IMR-90 (cell line): ENCODE data around the gene OTUD7B. TPM values are rescaled to one million over a fixed set of nuclear protein-coding genes. Genes with fewer than 3 reads are reported as not detected.

Experiments
- ATAC-seq: fragments of 200-7000 bp; cut with Tn5 transposase; 2 replicates; pipeline ENCODE4 v1.9.1; 2020; ENCODE audit warnings: low read depth, mild to moderate bottlenecking, moderate library complexity
- BruUV-seq: library from RNA; stranded (reverse); fragments of 400-500 nt; replicated peaks from 2 replicates; lab custom pipeline; 2021; lab: Mats Ljungman, UMichigan
- CTCF ChIA-PET: fragments of 300-600 bp; formaldehyde crosslinking; extraction: SDS; loops from one replicate; lab custom pipeline; 2021; ENCODE audit warnings: antibody characterized with exemption; lab: Yijun Ruan, JAX
- POLR2A ChIA-PET: fragments of 300-600 bp; sonication (Branson Sonifier 250); formaldehyde crosslinking; loops from one replicate; lab custom pipeline; 2022; ENCODE audit warnings: antibody characterized with exemption; ENCODE audit not compliant: unreplicated experiment; lab: Charles Lee
- DNase-seq: peaks from one replicate; pipeline ENCODE4 v3.0.0; 2013
- H2AFZ ChIP-seq: replicated peaks from 2 replicates; pipeline ENCODE3; 2013; ENCODE audit warnings: low read length, mild to moderate bottlenecking; ENCODE audit not compliant: poor library complexity
- H2AK5ac ChIP-seq: 2 replicates; pipeline ENCODE4 v1.6.1; 2013; ENCODE audit warnings: low read depth, low read length, inconsistent platforms
- H2AK9ac ChIP-seq: replicated peaks from 2 replicates; pipeline ENCODE3; 2013; ENCODE audit warnings: mild to moderate bottlenecking, low read depth, low read length, moderate library complexity; ENCODE audit not compliant: poor library complexity
- H2BK120ac ChIP-seq: 2 replicates; pipeline ENCODE4 v1.6.1; 2013; ENCODE audit warnings: low read depth, low read length, inconsistent platforms
- H2BK15ac ChIP-seq: 3 replicates; pipeline ENCODE4 v1.6.1; 2013; ENCODE audit warnings: low read depth, low read length, inconsistent platforms
- H2BK20ac ChIP-seq: 2 replicates; pipeline ENCODE4 v1.6.1; 2013; ENCODE audit warnings: low read depth, mild to moderate bottlenecking, inconsistent platforms, low read length, moderate library complexity
- H2BK5ac ChIP-seq: 2 replicates; pipeline ENCODE4 v1.6.1; 2013; ENCODE audit warnings: mild to moderate bottlenecking, low read depth, low read length, inconsistent platforms; ENCODE audit not compliant: poor library complexity, severe bottlenecking
- H3K14ac ChIP-seq: replicated peaks from 2 replicates; pipeline ENCODE4 v1.6.1; 2013; ENCODE audit warnings: low read depth, low read length, inconsistent platforms
- H3K18ac ChIP-seq: 2 replicates; pipeline ENCODE4 v1.6.1; 2013; ENCODE audit warnings: low read depth, low read length, control low read depth
- H3K23ac ChIP-seq: 2 replicates; pipeline ENCODE4 v1.6.1; 2013; ENCODE audit warnings: low read depth, low read length, inconsistent platforms
- H3K27ac ChIP-seq: 2 replicates; pipeline ENCODE4 v1.5.1; 2013; ENCODE audit warnings: mild to moderate bottlenecking, control low read depth, low read length; ENCODE audit not compliant: insufficient read depth
- H3K27me3 ChIP-seq: 2 replicates; pipeline ENCODE4 v1.6.1; 2013; ENCODE audit warnings: low read length; ENCODE audit not compliant: control insufficient read depth, insufficient read depth
- H3K36me3 ChIP-seq: 2 replicates; pipeline ENCODE4 v1.6.1; 2013; ENCODE audit warnings: low read length, mixed read lengths; ENCODE audit not compliant: control insufficient read depth, insufficient read depth
- H3K4ac ChIP-seq: 2 replicates; pipeline ENCODE4 v1.6.1; 2013; ENCODE audit warnings: low read depth, low read length, inconsistent platforms
- H3K4me1 ChIP-seq: 2 replicates; pipeline ENCODE4 v1.6.1; 2013; ENCODE audit warnings: low read length, mixed read lengths; ENCODE audit not compliant: control insufficient read depth, insufficient read depth
- H3K4me2 ChIP-seq: 2 replicates; pipeline ENCODE4 v1.6.1; 2013; ENCODE audit warnings: low read depth, mild to moderate bottlenecking, control low read depth, low read length, moderate library complexity
- H3K4me3 ChIP-seq: 2 replicates; pipeline ENCODE4 v1.5.1; 2013; ENCODE audit warnings: low read depth, mild to moderate bottlenecking, control low read depth, low read length, moderate library complexity; ENCODE audit not compliant: insufficient read depth
- H3K56ac ChIP-seq: 2 replicates; pipeline ENCODE4 v1.6.1; 2013; ENCODE audit warnings: low read length, inconsistent platforms; ENCODE audit not compliant: insufficient read depth; ENCODE audit errors: extremely low read depth
- H3K79me1 ChIP-seq, 2 experiments: 2 replicates each; pipeline ENCODE4 v1.6.1; 2013; ENCODE audit warnings: low read length in 2 of 2, inconsistent platforms in 1 of 2, low read depth in 1 of 2
- H3K9ac ChIP-seq: 2 replicates; pipeline ENCODE4 v1.6.1; 2013; ENCODE audit warnings: low read depth, low read length, control low read depth
- H3K9me1 ChIP-seq: 2 replicates; pipeline ENCODE4 v1.6.1; 2013; ENCODE audit warnings: low read length, inconsistent platforms; ENCODE audit not compliant: insufficient read depth
- H3K9me3 ChIP-seq: 2 replicates; pipeline ENCODE4 v1.6.1; 2013; ENCODE audit warnings: low read length; ENCODE audit not compliant: control insufficient read depth, insufficient read depth
- H4K20me1 ChIP-seq: 2 replicates; pipeline ENCODE4 v1.6.1; 2013; ENCODE audit warnings: low read length, inconsistent platforms; ENCODE audit not compliant: insufficient read depth
- H4K5ac ChIP-seq: 2 replicates; pipeline ENCODE4 v1.6.1; 2013; ENCODE audit warnings: mild to moderate bottlenecking, low read depth, low read length, control low read depth
- H4K8ac ChIP-seq, 2 experiments: 2 replicates each; pipeline ENCODE4 v1.6.1; 2013; ENCODE audit warnings: low read depth in 2 of 2, low read length in 2 of 2, control low read depth in 1 of 2, inconsistent platforms in 1 of 2
- H4K91ac ChIP-seq: 2 replicates; pipeline ENCODE4 v1.6.1; 2013; ENCODE audit warnings: low read depth, low read length, inconsistent platforms; ENCODE audit not compliant: insufficient read depth
- BHLHE40 ChIP-seq: fragments of 150-350 bp; IDR thresholded peaks from 2 replicates; pipeline ENCODE4 v1.6.1; 2016; ENCODE audit warnings: mild to moderate bottlenecking, low read depth, low read length
- CEBPB ChIP-seq: IDR thresholded peaks from 2 replicates; pipeline ENCODE4 v1.6.1; 2012; ENCODE audit warnings: low read depth, low read length, improper control_type of control experiment
- CHD1 ChIP-seq: IDR thresholded peaks from 2 replicates; pipeline ENCODE4 v1.6.1; 2012; ENCODE audit warnings: low read depth, low read length, improper control_type of control experiment
- CTCF ChIP-seq: conservative IDR thresholded peaks from 2 replicates; pipeline ENCODE4 v1.5.1; 2012; ENCODE audit warnings: mild to moderate bottlenecking, low read depth, low read length, improper control_type of control experiment
- ELK1 ChIP-seq: fragments of 150-350 bp; IDR thresholded peaks from 2 replicates; pipeline ENCODE4 v1.6.1; 2016; ENCODE audit warnings: low read depth, mild to moderate bottlenecking, low read length, moderate library complexity, borderline replicate concordance
- FOS ChIP-seq: fragments of 150-350 bp; IDR thresholded peaks from 2 replicates; pipeline ENCODE4 v1.6.1; 2016; ENCODE audit warnings: low read depth, low read length
- MAFK ChIP-seq: IDR thresholded peaks from 2 replicates; pipeline ENCODE4 v1.6.1; 2012; ENCODE audit warnings: low read depth, low read length, improper control_type of control experiment
- MAZ ChIP-seq: IDR thresholded peaks from 2 replicates; pipeline ENCODE4 v1.6.1; 2012; ENCODE audit warnings: low read depth, mild to moderate bottlenecking, low read length, improper control_type of control experiment, moderate library complexity, borderline replicate concordance
- MXI1 ChIP-seq: IDR thresholded peaks from 2 replicates; pipeline ENCODE4 v1.6.1; 2012; ENCODE audit warnings: low read depth, mild to moderate bottlenecking, low read length, moderate library complexity, borderline replicate concordance
- NFE2L2 ChIP-seq: fragments of 150-350 bp; IDR thresholded peaks from 2 replicates; pipeline ENCODE4 v1.6.1; 2016; ENCODE audit warnings: low read depth, mild to moderate bottlenecking, low read length
- POLR2A ChIP-seq: IDR thresholded peaks from 2 replicates; pipeline ENCODE4 v1.6.1; 2012; ENCODE audit warnings: mild to moderate bottlenecking, low read depth, low read length
- RAD21 ChIP-seq: IDR thresholded peaks from 2 replicates; pipeline ENCODE4 v1.6.1; 2012; ENCODE audit warnings: low read length, improper control_type of control experiment
- RCOR1 ChIP-seq: IDR thresholded peaks from 2 replicates; pipeline ENCODE4 v1.6.1; 2012; ENCODE audit warnings: mild to moderate bottlenecking, low read length, improper control_type of control experiment; ENCODE audit not compliant: insufficient replicate concordance
- RFX5 ChIP-seq: IDR thresholded peaks from 2 replicates; pipeline ENCODE4 v1.8.0; 2012; ENCODE audit warnings: low read depth, mild to moderate bottlenecking, low read length, moderate library complexity
- SMC3 ChIP-seq: fragments of 150-350 bp; IDR thresholded peaks from 2 replicates; pipeline ENCODE4 v1.6.1; 2016; ENCODE audit warnings: low read depth, mild to moderate bottlenecking, antibody characterized with exemption, low read length, moderate library complexity
- USF2 ChIP-seq: fragments of 150-350 bp; IDR thresholded peaks from 2 replicates; pipeline ENCODE4 v1.6.1; 2017; ENCODE audit warnings: mild to moderate bottlenecking, antibody characterized with exemption, low read length, low read depth
- WGBS, 2 experiments: methylation state at CpG; one replicate each; pipeline versions ENCODE4 v1.1.5 to v1.1.7; 2013; ENCODE audit warnings: missing lambda C conversion rate in 2 of 2; ENCODE audit not compliant: insufficient read length in 1 of 2; ENCODE audit errors: extremely low coverage in 2 of 2; 5-methylcytosine and 5-hydroxymethylcytosine counted together
- dilution Hi-C: fragments of 300-500 bp; cut with HindIII; formaldehyde crosslinking; loops from one replicate; pipeline ENCODE4 v1.14.3; 2018; ENCODE audit warnings: low sequenced_read_pairs; ENCODE audit not compliant: unreplicated experiment
- in situ Hi-C: fragments of 300-500 bp; cut with MboI; formaldehyde crosslinking; loops from 3 replicates; pipeline ENCODE4 v1.14.3; 2019; ENCODE audit warnings: low sequenced_read_pairs, inconsistent platforms, mixed read lengths
- intact Hi-C: fragments of 100-400 bp; cut with micrococcal nuclease; formaldehyde crosslinking; loops from 2 replicates; pipeline ENCODE4 v1.10.0; 2022
- polyA plus RNA-seq, 3 experiments: library from polyadenylated mRNA; depleted of rRNA; stranded (reverse); fragments of >200 nt; gene quantifications; 2 replicates each; pipeline ENCODE4 v1.2.3, GENCODE V29; 2012; ENCODE audit warnings: low replicate concordance in 1 of 3
- total RNA-seq: library from RNA; depleted of rRNA; stranded (reverse); fragments of >200 nt; gene quantifications from 2 replicates; pipeline ENCODE4 v1.2.3, GENCODE V29; 2012

The OTUD7B gene
- total and polyA plus RNA-seq, 2 of the 4 experiments (the other 2 are of a cell fraction): 7.5 to 18.6 TPM

- Histone ChIP-seq H3K14ac (no peak overlapping the region), H3K4me2 (no peak overlapping the region), H3K4ac (no peak overlapping the region), H2BK20ac (no peak overlapping the region), H3K56ac (no peak overlapping the region), H2BK15ac (no peak overlapping the region), H4K8ac (no peak overlapping the region), H4K91ac (no peak overlapping the region), H3K4me1 (peaks cover 1% of the 10 kb centered on the region; the same call in 1 of the 2 replicates), H2AK5ac (no peak overlapping the region), H2AFZ (no peak overlapping the region), H2BK5ac (no peak overlapping the region), H3K9ac (no peak overlapping the region), H3K27ac (no peak overlapping the region), H3K9me3 (no peaks in the 10 kb centered on the region), H4K20me1 (peaks cover 3% of the 10 kb centered on the region; the same call in 1 of the 2 replicates), H3K4me3 (no peak overlapping the region), H2BK120ac (no peak overlapping the region), H3K23ac (no peak overlapping the region), H3K36me3 (peaks cover 31% of the 10 kb centered on the region), H3K79me1 (peaks cover 23 to 41% of the 10 kb centered on the region in 2 experiments), H4K5ac (no peak overlapping the region), H2AK9ac (no peak overlapping the region), H3K18ac (no peak overlapping the region), H3K27me3 (no peaks in the 10 kb centered on the region), H3K9me1 (no peaks in the 10 kb centered on the region)
- POLR2A ChIA-PET: no interaction called here
- CTCF ChIA-PET: no interaction called here
- 100% methylated on average over 2 of the region's 2 CpGs; no CpG with 5 or more reads in 1 of the 2 experiments for WGBS, 2 experiments
- BruUV-seq: no TSS peak
- ATAC-seq (no peak), DNase-seq (no peak)
- dilution Hi-C loops (no loop called here), in situ Hi-C loops (no loop called here), intact Hi-C loops (no loop called here)
- TF ChIP-seq MXI1 (no peak), ELK1 (no peak), MAFK (no peak), RCOR1 (no peak), CTCF (no peak), NFE2L2 (no peak), BHLHE40 (no peak), MAZ (no peak), CEBPB (no peak), FOS (no peak), USF2 (no peak), CHD1 (no peak), RFX5 (no peak), RAD21 (no peak), POLR2A (no peak), SMC3 (no peak)
Observed at GRCh38 chr1:149972547-149972946, 38.0 kb downstream of the OTUD7B start.
